Transverse colon (tissue), 4 donors: ENCODE measurements around the gene OR2A2. TPM values are rescaled to one million over a fixed set of nuclear protein-coding genes. Genes with fewer than 3 reads are reported as not detected.

Experiments used
- DNase-seq: peaks from one replicate; pipeline ENCODE4 v3.0.0-alpha.2; 2019
- H3K27ac ChIP-seq, 4 donors: fragments of 200-600 bp; sonication (generic); 2 replicates each; pipeline ENCODE4 v1.5.1; 2016 to 2018; ENCODE audit warnings: inconsistent platforms in 4 of 4
- H3K27me3 ChIP-seq: fragments of 200-600 bp; sonication (generic); 2 replicates; pipeline ENCODE4 v1.5.1; 2017; ENCODE audit warnings: inconsistent platforms
- H3K36me3 ChIP-seq, 4 donors: fragments of 200-600 bp; sonication (generic); 2 replicates each; pipeline ENCODE4 v1.5.1; 2017 to 2019; ENCODE audit warnings: inconsistent platforms in 4 of 4
- H3K4me1 ChIP-seq, 4 donors: fragments of 200-600 bp; sonication (generic); 2 replicates each; pipeline ENCODE4 v1.5.1; 2017 to 2020; ENCODE audit warnings: inconsistent platforms in 4 of 4
- H3K4me3 ChIP-seq, 4 donors: fragments of 200-600 bp; sonication (generic); 1 replicate in 1 of 4; 2 replicates in 3 of 4; pipeline versions ENCODE4 v1.5.1 to v1.6.1; 2017 to 2019; ENCODE audit warnings: inconsistent platforms in 4 of 4
- H3K9me3 ChIP-seq, 2 donors: fragments of 200-600 bp; sonication (generic); 2 replicates each; pipeline ENCODE4 v1.5.1; 2017 to 2019; ENCODE audit warnings: inconsistent platforms in 2 of 2
- CTCF ChIP-seq, 5 experiments: fragments of 200-600 bp in 3 of 5; fragments of 450-650 bp in 2 of 5; sonication (generic) in 3 of 5; IDR thresholded peaks; 1 replicate in 2 of 5; 2 replicates in 3 of 5; pipeline ENCODE4 v1.5.1; 2016 to 2017; ENCODE audit warnings: antibody characterized with exemption in 5 of 5, inconsistent platforms in 3 of 5, mild to moderate bottlenecking in 2 of 5, moderate library complexity in 1 of 5
- EP300 ChIP-seq: sonication (generic); formaldehyde crosslinking; IDR thresholded peaks from one replicate; pipeline ENCODE4 v1.6.1; 2017; ENCODE audit warnings: antibody characterized with exemption, low read depth
- POLR2A ChIP-seq: fragments of 450-650 bp; IDR thresholded peaks from one replicate; pipeline ENCODE4 v1.6.1; 2016; ENCODE audit warnings: antibody characterized with exemption, mild to moderate bottlenecking, moderate library complexity
- POLR2AphosphoS5 ChIP-seq, 3 donors: sonication (generic); formaldehyde crosslinking; IDR thresholded peaks; one replicate each; pipeline ENCODE4 v1.6.1; 2016; ENCODE audit warnings: antibody characterized with exemption in 3 of 3
- WGBS, 2 donors: methylation state at CpG; one replicate each; pipeline ENCODE4 v1.1.5; 2018; ENCODE audit warnings: low coverage in 1 of 2; 5-methylcytosine and 5-hydroxymethylcytosine counted together
- in situ Hi-C, 4 donors: fragments of 200-750 bp; cut with MboI; loops; one replicate each; pipeline versions ENCODE4 v1.15.0 to v1.15.1; 2017; ENCODE audit warnings: low sequenced_read_pairs in 3 of 4, low pct_ligation_motif_present in 1 of 4, low pct_unique_long_range_greater_than_20kb in 1 of 4
- intact Hi-C: fragments of 100-400 bp; cut with DNase I; formaldehyde crosslinking; loops from one replicate; pipeline ENCODE4 v1.15.1; 2023; ENCODE audit warnings: low total_unique reads
- total RNA-seq, 4 donors: library from RNA; depleted of rRNA; stranded (reverse); fragments of >200 nt; gene quantifications; one replicate each; pipeline ENCODE4 v1.1.0, GENCODE V29; 2016

OR2A2 gene
- total RNA-seq, 4 donors from 2014 or later, result not detected

DNA sequence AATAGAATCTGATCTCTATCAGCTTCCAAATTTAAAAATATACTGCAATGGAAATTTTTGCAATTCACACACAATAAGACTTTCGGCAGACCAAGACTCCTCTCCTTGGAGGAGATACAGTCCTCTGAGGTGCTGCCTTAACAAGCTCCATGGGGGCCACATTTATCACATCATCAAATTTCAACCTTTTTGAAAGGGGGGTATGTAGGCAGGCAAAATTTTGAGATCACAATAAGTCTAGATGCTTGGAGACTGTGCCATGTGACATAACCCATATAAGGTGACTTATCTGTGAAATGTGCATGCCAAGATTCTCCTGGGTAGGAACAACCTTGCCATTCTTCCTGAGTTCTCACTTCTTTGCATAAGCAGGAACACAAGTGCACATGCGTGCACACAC, 23.4 kb upstream of the OR2A2 start, which contains the start of gene OR2A12:
OR2A12 (plus strand) TSS at position 301 of the 400 bp plus-strand sequence. CDS start 8,830 bp downstream, outside the sequence.
- H3K27ac ChIP-seq, result no peak within 1 kb of the TSS
- no peak for DNase-seq
- no peak within 1 kb of the TSS for H3K4me3 ChIP-seq
- TF ChIP-seq POLR2AphosphoS5 (IDR thresholded peaks at IDR 0.05) (no peak), POLR2A (no peak), EP300 (no peak), CTCF (IDR thresholded peaks at IDR 0.05) (no peak)
- H3K27me3 ChIP-seq, result no peaks in the 10 kb centered on the region
- no peaks in the 10 kb centered on the region for H3K4me1 ChIP-seq
- intact Hi-C loops, result no loop called here
- in situ Hi-C loops, result no loop called here
- WGBS, 2 donors, result 70 to 100% methylated on average over 1 to 2 of the region's 2 CpGs
- H3K9me3 ChIP-seq, result no peaks in the 10 kb centered on the region
- H3K36me3 ChIP-seq, result no peaks in the 10 kb centered on the region

- DNase-seq, result no peak
- H3K4me3 ChIP-seq, result no peak overlapping the region
- in situ Hi-C loops (no loop called here), intact Hi-C loops (no loop called here)
- H3K9me3 ChIP-seq, result peaks cover 0 to 3% of the 10 kb centered on the region in 2 donors
- WGBS, 2 donors, result 67 to 69% methylated on average over 3 to 4 of the region's 4 CpGs
- no peaks in the 10 kb centered on the region for H3K36me3 ChIP-seq
- no peak overlapping the region for H3K27ac ChIP-seq
- no peak for TF ChIP-seq POLR2AphosphoS5 (IDR thresholded peaks at IDR 0.05)
- no peak for TF ChIP-seq CTCF (IDR thresholded peaks at IDR 0.05)
- no peak for TF ChIP-seq POLR2A
- H3K4me1 ChIP-seq, result no peaks in the 10 kb centered on the region
- H3K27me3 ChIP-seq, result no peaks in the 10 kb centered on the region
These were observed 22.7 kb upstream of the OR2A2 start for GRCh38 chr7:144086730-144087129.

- no peak for DNase-seq
- WGBS, 2 donors, result 54 to 85% methylated on average over 1 of the region's 1 CpG
- H3K27me3 ChIP-seq, result no peaks in the 10 kb centered on the region
- H3K9me3 ChIP-seq, result peaks cover 0 to 3% of the 10 kb centered on the region in 2 donors
- no peak overlapping the region for H3K4me3 ChIP-seq
- H3K36me3 ChIP-seq, result no peaks in the 10 kb centered on the region
- H3K27ac ChIP-seq, result no peak overlapping the region
- TF ChIP-seq POLR2AphosphoS5 (IDR thresholded peaks at IDR 0.05) (no peak), CTCF (IDR thresholded peaks at IDR 0.05) (no peak), EP300 (no peak), POLR2A (no peak)
- in situ Hi-C loops (no loop called here), intact Hi-C loops (no loop called here)
- H3K4me1 ChIP-seq, result no peaks in the 10 kb centered on the region
These were observed 22.2 kb upstream of the OR2A2 start for GRCh38 chr7:144087230-144087629.

DNA sequence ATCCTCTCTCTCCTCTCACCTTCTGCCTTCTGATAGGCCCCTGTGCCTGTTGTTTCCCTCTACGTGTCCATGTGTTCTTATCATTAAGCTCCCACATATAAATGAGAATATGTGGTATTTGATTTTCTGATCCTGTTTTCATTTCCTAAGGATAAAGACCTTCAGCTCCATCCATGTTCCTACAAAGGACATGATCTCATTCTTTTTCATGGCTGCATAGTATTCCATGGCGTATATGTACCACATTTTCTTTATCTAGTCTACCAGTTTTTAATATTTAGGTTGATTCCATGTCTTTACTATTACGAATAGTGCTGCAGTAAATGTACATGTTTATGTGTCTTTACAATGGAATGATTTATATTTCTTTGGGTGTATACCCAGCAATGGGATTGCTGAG, 18.7 kb upstream of the OR2A2 start:
- no peaks in the 10 kb centered on the region for H3K4me1 ChIP-seq
- no peak overlapping the region for H3K4me3 ChIP-seq
- 83 to 87% methylated on average over 2 to 3 of the region's 3 CpGs for WGBS, 2 donors
- in situ Hi-C loops, result no loop called here
- TF ChIP-seq EP300 (no peak), CTCF (IDR thresholded peaks at IDR 0.05) (no peak), POLR2AphosphoS5 (IDR thresholded peaks at IDR 0.05) (no peak), POLR2A (no peak)
- H3K36me3 ChIP-seq, result no peaks in the 10 kb centered on the region
- H3K9me3 ChIP-seq, result peaks cover 0 to 3% of the 10 kb centered on the region in 2 donors
- no peaks in the 10 kb centered on the region for H3K27me3 ChIP-seq
- H3K27ac ChIP-seq, result no peak overlapping the region
- DNase-seq, result no peak
- intact Hi-C loops, result no loop called here
